Caco-2 (cell line): ENCODE data around the gene UNC5A. TPM values are rescaled to one million over a fixed set of nuclear protein-coding genes. Genes with fewer than 3 reads are reported as not detected.

Experiments used
- BruUV-seq: library from RNA; stranded (reverse); fragments of 400-500 nt; replicated peaks from 2 replicates; lab custom pipeline; 2021; lab: Mats Ljungman, UMichigan
- CTCF ChIA-PET: fragments of 300-600 bp; sonication (Branson Sonifier 250); formaldehyde crosslinking; loops from one replicate; lab custom pipeline; 2022; ENCODE audit warnings: antibody characterized with exemption; lab: Charles Lee
- POLR2A ChIA-PET: fragments of 300-600 bp; sonication (Branson Sonifier 250); formaldehyde crosslinking; loops from one replicate; lab custom pipeline; 2022; ENCODE audit warnings: antibody characterized with exemption; lab: Charles Lee
- DNase-seq, 2 experiments: peaks; one replicate each; pipeline versions ENCODE4 v3.0.0 to v3.0.0-alpha.2; 2020 to 2022
- H3K27me3 ChIP-seq: replicated peaks from 2 replicates; pipeline ENCODE4 v1.6.0; 2011; ENCODE audit warnings: low read length; ENCODE audit not compliant: control insufficient read depth, insufficient read depth
- H3K36me3 ChIP-seq: 2 replicates; pipeline ENCODE4 v1.5.1; 2011; ENCODE audit warnings: low read length; ENCODE audit not compliant: control insufficient read depth, insufficient read depth
- H3K4me1 ChIP-seq: fragments of 250-450 bp; sonication (Bioruptor Pico); 2 replicates; pipeline ENCODE4 v1.5.1; 2020; ENCODE audit warnings: mild to moderate bottlenecking
- H3K4me3 ChIP-seq: 2 replicates; pipeline ENCODE4 v1.5.1; 2011; ENCODE audit warnings: low read depth, mild to moderate bottlenecking, control low read depth, low read length
- H3K9me3 ChIP-seq: fragments of 250-450 bp; sonication (Bioruptor Pico); 2 replicates; pipeline ENCODE4 v1.5.1; 2020; ENCODE audit warnings: mild to moderate bottlenecking, moderate library complexity
- H3K27ac Mint-ChIP-seq: one replicate; pipeline ENCODE4 v1.8.0; 2022; ENCODE audit warnings: mixed read lengths; ENCODE audit not compliant: unreplicated experiment
- H3K27me3 Mint-ChIP-seq: one replicate; pipeline ENCODE4 v1.8.0; 2022; ENCODE audit warnings: mixed read lengths; ENCODE audit not compliant: insufficient read depth, unreplicated experiment
- H3K36me3 Mint-ChIP-seq: one replicate; pipeline ENCODE4 v1.8.0; 2022; ENCODE audit warnings: mild to moderate bottlenecking, mixed read lengths; ENCODE audit not compliant: insufficient read depth, unreplicated experiment
- H3K4me1 Mint-ChIP-seq: one replicate; pipeline ENCODE4 v1.8.0; 2022; ENCODE audit warnings: low read depth, mixed read lengths; ENCODE audit not compliant: unreplicated experiment
- H3K4me3 Mint-ChIP-seq: one replicate; pipeline ENCODE4 v1.8.0; 2022; ENCODE audit warnings: mild to moderate bottlenecking, moderate library complexity, mixed read lengths; ENCODE audit not compliant: unreplicated experiment
- H3K9me3 Mint-ChIP-seq: one replicate; pipeline ENCODE4 v1.8.0; 2022; ENCODE audit warnings: mixed read lengths; ENCODE audit not compliant: unreplicated experiment
- intact Hi-C: fragments of 100-400 bp; cut with micrococcal nuclease; formaldehyde crosslinking; loops from one replicate; pipeline ENCODE4 v1.10.0; 2022; ENCODE audit not compliant: unreplicated experiment
- total RNA-seq: library from RNA; stranded (reverse); gene quantifications from 2 replicates; pipeline ENCODE4 v1.2.3, GENCODE V29; 2022
- TF ChIP-seq, protein P1 (sequence below), 2 experiments: fragments of 200-600 bp in 1 of 2; IDR thresholded peaks; 1 replicate in 1 of 2; 2 replicates in 1 of 2; pipeline versions ENCODE4 v1.5.1 to v1.8.0; 2011 to 2022; ENCODE audit warnings: antibody characterized with exemption in 1 of 2, control low read depth in 1 of 2, inconsistent platforms in 1 of 2, low read depth in 1 of 2, low read length in 1 of 2, mild to moderate bottlenecking in 1 of 2, moderate library complexity in 1 of 2; ENCODE audit not compliant: insufficient read depth in 1 of 2, severe bottlenecking in 1 of 2, unreplicated experiment in 1 of 2

The UNC5A gene
- total RNA-seq, 1 experiment from 2014 or later, result not detected

DNA sequence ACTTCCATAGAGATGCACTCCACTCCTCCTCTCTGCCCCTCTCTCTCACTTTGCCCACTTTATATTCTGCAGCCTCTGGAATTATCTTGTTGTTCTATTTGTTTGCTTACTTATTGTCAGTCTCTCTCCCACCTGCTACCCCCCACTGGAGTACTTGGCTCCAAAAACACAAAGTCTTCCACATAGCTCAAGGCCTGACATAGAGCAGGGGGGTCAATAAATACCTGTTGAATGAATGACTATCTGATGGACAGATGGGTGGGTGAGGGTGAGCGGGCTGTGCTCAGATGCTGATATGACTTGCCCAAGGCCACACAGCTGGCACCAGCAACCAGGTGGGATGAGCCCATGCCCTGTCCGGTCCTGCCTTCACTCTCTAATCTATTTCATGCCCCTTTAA, 13.4 kb upstream of the UNC5A start:
- no peaks in the 10 kb centered on the region for H3K4me1 Mint-ChIP-seq
- intact Hi-C loops, result no loop called here
- no peaks in the 10 kb centered on the region for H3K36me3 ChIP-seq
- H3K4me3 ChIP-seq, result no peak overlapping the region
- H3K4me1 ChIP-seq, result no peaks in the 10 kb centered on the region
- no peaks in the 10 kb centered on the region for H3K36me3 Mint-ChIP-seq
- CTCF ChIA-PET, result no interaction called here
- no peak for DNase-seq
- H3K27ac Mint-ChIP-seq, result no peak overlapping the region
- H3K4me3 Mint-ChIP-seq, result no peak overlapping the region
- POLR2A ChIA-PET, result no interaction called here
- H3K27me3 ChIP-seq, result no peaks in the 10 kb centered on the region
- no peaks in the 10 kb centered on the region for H3K9me3 ChIP-seq
- no TSS peak for BruUV-seq
- TF ChIP-seq, protein P1, sequence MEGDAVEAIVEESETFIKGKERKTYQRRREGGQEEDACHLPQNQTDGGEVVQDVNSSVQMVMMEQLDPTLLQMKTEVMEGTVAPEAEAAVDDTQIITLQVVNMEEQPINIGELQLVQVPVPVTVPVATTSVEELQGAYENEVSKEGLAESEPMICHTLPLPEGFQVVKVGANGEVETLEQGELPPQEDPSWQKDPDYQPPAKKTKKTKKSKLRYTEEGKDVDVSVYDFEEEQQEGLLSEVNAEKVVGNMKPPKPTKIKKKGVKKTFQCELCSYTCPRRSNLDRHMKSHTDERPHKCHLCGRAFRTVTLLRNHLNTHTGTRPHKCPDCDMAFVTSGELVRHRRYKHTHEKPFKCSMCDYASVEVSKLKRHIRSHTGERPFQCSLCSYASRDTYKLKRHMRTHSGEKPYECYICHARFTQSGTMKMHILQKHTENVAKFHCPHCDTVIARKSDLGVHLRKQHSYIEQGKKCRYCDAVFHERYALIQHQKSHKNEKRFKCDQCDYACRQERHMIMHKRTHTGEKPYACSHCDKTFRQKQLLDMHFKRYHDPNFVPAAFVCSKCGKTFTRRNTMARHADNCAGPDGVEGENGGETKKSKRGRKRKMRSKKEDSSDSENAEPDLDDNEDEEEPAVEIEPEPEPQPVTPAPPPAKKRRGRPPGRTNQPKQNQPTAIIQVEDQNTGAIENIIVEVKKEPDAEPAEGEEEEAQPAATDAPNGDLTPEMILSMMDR (IDR thresholded peaks at IDR 0.05; ENCODE audit: insufficient read depth in 1 of 2, low read depth in 1 of 2, low read length in 1 of 2, severe bottlenecking in 1 of 2, unreplicated experiment in 1 of 2), result no peak
- H3K27me3 Mint-ChIP-seq, result peaks cover 14% of the 10 kb centered on the region
- H3K9me3 Mint-ChIP-seq, result no peaks in the 10 kb centered on the region

DNA sequence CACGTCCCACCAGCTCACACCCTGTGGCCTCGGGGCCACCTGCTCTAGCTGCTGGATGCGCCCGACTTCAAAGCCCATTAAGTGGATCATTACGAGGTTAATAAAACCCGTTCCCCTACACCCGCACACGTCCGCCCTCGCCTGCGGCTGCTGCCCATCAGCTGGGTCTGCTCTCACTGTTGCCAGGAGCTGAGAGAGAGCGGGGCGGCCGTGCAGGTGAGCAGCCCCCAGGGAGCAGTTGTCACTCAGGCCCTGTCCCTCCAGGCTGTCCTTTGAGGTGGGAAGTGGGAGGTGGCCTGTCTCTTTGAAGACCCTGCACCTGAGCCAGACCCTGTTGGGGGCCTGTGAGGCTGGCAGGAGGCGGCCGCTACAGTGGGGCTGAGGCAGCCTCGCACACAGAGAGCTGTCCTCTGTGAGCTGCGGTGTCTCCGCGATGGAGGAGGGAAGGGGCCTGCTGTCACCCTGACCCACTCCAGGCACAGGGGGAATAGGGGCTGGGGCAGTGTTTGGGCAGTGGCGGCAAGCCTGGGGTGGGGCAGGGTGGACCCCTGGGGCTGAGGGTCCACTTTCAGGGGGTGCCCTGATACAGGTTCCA, 12.8 kb upstream of the UNC5A start:
- H3K36me3 Mint-ChIP-seq, result no peaks in the 10 kb centered on the region
- H3K9me3 Mint-ChIP-seq, result no peaks in the 10 kb centered on the region
- H3K27me3 Mint-ChIP-seq, result peaks cover 12% of the 10 kb centered on the region
- no peaks in the 10 kb centered on the region for H3K36me3 ChIP-seq
- no peak overlapping the region for H3K27ac Mint-ChIP-seq
- H3K4me3 Mint-ChIP-seq, result no peak overlapping the region
- no peak overlapping the region for H3K4me3 ChIP-seq
- no peak for DNase-seq
- H3K9me3 ChIP-seq, result no peaks in the 10 kb centered on the region
- no peaks in the 10 kb centered on the region for H3K27me3 ChIP-seq
- no TSS peak for BruUV-seq
- no peaks in the 10 kb centered on the region for H3K4me1 ChIP-seq
- TF ChIP-seq, protein P1 (IDR thresholded peaks at IDR 0.05; ENCODE audit: insufficient read depth in 1 of 2, low read depth in 1 of 2, low read length in 1 of 2, severe bottlenecking in 1 of 2, unreplicated experiment in 1 of 2), result no peak
- no peaks in the 10 kb centered on the region for H3K4me1 Mint-ChIP-seq
- POLR2A ChIA-PET, result no interaction called here
- intact Hi-C loops, result no loop called here
- CTCF ChIA-PET, result interaction anchor here (1.3 kb wide), 1 partner anchor 137 kb away, joined by 5 read pairs; no protein-coding TSS in a partner anchor

DNA sequence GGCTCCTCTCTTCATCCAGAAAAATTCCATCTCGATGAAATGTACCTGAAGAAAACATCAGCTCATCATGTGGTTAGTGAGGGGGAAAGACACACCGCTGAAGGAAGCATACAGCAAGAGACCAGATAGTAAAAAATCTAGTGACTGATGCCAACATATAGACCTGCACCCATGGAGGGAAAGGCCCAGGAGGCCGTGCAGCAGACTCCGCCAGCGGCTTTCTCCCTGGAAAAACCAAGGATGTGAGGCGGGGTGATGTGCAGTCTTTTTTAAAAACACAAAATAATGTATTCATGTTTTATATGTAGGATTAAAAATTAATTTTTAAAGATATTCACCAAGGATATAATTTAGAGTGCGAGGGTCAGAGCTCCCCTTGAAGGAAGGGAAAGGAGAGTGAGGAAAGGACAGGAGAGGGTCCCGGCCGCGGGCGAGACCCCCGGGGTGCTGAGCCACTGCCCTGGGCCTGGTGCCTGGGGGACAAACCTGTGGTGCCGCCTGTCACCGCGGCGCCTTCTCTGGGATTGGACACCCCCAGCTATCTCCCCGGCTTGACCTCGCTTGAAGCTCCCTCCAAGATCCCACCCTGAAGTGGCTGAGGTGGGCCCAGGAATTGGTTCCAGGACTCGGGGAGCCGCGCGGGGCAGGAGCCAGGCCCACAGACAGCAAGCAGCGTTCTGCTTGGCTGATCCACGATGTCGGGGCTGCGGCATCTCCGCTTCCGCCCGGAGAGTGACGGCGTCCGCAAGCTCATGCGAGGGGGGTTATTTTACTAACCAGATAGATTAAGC, 12.1 kb upstream of the UNC5A start:
- no TSS peak for BruUV-seq
- Histone ChIP-seq H3K27me3 (no peaks in the 10 kb centered on the region), H3K36me3 (no peaks in the 10 kb centered on the region), H3K4me1 (no peaks in the 10 kb centered on the region), H3K9me3 (no peaks in the 10 kb centered on the region), H3K4me3 (no peak overlapping the region)
- H3K9me3 Mint-ChIP-seq, result no peaks in the 10 kb centered on the region
- CTCF ChIA-PET, result interaction anchor here (1.3 kb wide), 1 partner anchor 138 kb away, joined by 5 read pairs; no protein-coding TSS in a partner anchor
- H3K36me3 Mint-ChIP-seq, result no peaks in the 10 kb centered on the region
- TF ChIP-seq, protein P1 (IDR thresholded peaks at IDR 0.05; ENCODE audit: insufficient read depth in 1 of 2, low read depth in 1 of 2, low read length in 1 of 2, severe bottlenecking in 1 of 2, unreplicated experiment in 1 of 2), result no peak
- DNase-seq, result no peak
- POLR2A ChIA-PET, result no interaction called here
- H3K27me3 Mint-ChIP-seq, result peaks cover 12% of the 10 kb centered on the region
- no peak overlapping the region for H3K4me3 Mint-ChIP-seq
- H3K27ac Mint-ChIP-seq, result no peak overlapping the region
- H3K4me1 Mint-ChIP-seq, result no peaks in the 10 kb centered on the region
- intact Hi-C loops, result no loop called here
